NK-92 (cell line): Measurements from ENCODE around the gene PPM1B.
"Not testable (repeated sequence)": the region's sequence is repeated elsewhere in the genome, so short reads cannot be mapped to it uniquely, and the experiment has no call there.

Source experiments
- DNase-seq: peaks from one replicate; lab custom pipeline; 2025; ENCODE audit not compliant: unreplicated experiment; lab: John Stamatoyannopoulos, UW

PPM1B gene

DNA sequence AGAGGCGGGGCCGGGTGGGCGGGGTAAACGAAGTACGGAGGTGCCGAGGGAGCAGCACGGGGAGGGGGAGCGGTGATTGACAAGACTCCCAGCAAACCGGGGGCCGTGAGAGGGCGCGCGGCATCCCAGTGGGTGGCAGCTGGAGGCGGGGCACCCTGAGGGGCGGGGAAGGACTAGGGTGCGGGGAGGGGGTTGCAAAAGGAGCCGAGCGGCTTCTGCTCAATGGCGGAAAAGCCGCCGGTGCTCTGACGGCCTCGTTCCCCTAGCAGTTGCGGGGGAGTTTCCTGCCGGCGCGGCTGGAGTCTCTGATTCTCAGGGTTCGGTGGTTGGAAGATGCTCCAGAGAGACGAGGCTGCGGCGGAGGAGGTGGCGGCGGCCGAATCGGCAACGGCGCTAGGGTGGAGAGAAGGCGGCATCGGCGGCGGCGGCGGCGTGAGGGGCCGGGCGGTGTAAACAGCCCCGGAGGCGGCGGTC lies at the start of gene PPM1B:
Gene PPM1B, plus strand, starts transcription at position 195 of the 474 bp plus-strand sequence. CDS start 32,325 bp downstream, outside the sequence.
- DNase-seq, result peak; percentile 98

DNA sequence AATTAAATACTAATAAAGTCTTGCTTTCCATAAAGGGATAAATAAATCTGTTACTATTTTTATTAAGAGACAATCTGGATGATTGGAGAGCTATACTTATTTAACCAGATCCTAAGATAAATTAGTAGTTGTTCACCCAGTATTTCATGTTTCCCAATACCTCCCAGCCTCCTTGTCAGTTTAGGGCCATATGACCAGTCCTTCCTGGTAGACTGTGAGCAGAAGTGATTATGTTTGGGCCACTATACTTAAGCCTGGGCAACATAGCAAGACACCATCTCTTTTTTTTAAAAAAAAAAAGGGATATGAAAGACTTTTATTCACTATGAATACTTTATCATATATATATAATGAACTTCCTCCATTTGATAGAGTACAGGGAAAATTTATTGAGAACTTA lies 48.8 kb upstream of the PPM1B start:
- DNase-seq, result no peak

DNA sequence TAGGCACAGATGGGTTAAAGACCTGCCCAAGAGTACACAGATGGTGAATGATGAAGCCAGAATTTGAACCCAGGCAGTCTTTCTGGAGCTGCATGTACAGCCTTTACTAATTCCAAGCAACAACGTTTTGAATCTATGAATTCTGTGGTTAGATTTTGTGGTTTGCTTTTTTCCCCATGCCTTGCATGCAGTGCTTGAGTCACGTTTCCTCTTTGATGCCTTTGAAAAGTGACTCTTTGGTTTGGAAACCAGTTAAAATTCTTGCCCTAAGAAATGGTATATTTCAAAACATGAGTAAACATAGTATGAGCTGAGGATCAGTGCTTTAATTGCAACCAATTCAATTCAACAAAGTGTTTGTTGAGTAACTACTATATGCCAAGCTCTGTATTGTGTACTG lies 48.2 kb upstream of the PPM1B start:
- DNase-seq, result no peak

DNA sequence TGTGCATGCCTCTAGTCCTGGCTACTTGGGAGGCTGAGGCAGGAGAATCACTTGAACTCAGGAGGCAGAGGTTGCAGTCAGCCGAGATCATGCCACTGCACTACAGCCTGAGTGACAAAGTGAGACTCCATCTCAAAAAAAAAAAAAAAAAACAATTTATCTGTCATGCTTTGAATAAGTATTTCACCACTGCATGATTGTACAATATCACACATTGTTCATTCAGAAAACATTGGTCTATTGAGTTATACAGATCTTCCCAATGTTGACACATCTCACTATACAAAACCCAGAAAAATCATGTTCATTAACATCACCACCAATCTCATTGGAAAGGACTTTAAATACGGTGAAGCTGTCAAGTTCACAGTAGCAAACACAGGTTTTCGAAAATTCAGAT lies 46.8 kb upstream of the PPM1B start:
- DNase-seq, result no peak

DNA sequence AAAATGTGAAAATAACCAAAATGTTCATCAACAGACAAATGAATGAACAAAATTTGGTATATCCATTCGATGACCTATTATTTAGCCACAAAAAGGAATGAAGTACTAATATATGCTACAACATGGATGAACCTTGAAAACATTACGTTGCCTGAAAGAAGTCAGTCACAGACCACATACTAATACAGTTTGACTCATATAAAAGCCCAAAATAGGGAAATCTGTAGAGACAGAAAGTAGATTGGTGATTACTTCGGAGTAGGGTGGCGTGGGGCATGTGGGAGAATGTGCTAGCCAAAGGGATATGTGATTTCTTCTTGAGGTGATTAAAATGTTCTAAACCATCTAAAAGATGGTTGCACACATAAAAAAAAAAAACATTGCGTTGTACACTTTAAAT lies 44.2 kb upstream of the PPM1B start:
- DNase-seq, result no peak

DNA sequence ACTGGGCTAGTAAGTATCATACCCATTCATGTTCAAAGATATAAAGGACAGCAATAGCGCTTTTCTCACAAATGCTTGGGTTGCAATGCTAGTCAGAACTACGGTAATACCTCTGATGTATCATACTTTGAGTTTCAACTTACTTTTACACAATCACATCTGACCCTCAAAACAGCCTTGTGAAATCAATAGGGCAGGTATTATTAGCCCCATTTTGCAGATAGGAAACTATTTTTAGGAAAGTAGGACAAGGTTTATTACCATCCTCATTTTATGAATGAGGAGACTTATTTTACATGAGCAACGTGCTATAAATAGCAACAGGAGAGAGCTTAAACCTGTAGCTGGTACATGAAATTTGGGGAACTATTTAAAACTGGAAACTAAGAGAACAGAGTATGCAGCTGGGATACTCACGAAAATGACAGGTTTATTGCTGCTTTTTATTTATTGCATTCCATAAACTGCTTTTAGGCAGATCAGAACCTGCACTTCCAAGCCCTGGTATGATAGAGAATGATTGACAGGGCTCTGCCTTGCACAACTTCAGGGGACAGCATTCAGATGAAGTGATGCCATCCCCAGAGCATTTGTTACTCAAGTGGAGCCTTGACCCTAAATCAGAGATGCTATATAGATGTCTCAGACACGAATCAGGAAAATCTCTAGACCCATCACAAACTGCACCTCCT lies 42.4 kb upstream of the PPM1B start:
- no peak for DNase-seq

DNA sequence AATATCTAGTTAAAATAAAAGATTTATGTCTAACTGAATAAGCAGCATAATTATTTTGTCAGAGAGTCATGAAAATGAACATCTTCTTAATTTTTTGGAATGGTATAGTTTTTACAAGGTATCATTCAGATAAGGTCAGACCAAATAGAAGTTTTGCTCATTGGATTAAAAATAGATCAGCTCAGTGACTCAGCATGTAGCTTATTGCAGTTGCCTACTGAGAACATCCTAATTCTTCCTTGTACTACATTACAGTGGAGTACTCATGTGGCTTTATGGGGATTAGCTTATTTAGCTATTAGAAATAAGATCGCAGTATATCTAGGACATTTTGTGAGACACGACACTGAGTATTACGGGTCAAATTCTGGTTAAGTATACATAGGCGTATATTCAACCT lies 38.2 kb upstream of the PPM1B start:
- no peak for DNase-seq

DNA sequence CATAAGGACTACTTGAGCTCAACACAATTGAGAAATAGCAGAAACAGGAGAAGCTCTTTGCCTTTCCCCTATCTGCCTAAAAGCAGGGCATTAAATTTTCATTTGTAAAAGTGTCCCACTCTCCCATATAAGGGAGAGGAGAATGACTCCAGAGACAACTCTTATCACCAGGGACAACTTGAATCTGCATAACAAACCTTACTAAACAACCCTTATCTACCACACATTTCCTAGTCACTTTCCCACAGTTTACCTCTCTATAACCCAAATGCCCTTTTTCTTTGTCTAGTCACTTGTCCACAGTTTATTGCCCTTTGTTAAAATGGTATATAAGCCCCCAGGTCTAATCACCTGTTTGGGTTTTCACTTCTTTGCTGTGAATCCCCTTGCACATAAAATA lies 37.5 kb upstream of the PPM1B start:
- no peak for DNase-seq

DNA sequence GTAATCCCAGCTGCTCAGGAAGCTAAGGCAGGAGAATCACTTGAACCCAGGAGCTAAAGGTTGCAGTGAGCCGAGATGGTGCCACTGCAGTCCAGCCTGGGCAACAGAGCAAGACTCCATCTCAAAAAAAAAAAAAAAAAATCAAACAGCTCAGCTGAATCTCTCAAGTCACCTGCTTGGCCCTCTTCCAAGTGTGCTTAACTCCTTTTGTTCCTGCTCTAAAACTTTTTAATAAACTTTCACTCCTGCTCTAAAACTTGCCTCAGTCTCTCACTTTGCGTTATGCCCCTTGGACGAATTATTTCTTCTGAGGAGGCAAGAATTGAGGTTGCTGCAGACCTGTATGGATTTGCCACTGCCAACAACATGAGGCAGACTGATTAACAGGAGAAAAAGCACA lies 35.1 kb upstream of the PPM1B start:
- DNase-seq, result not testable (repeated sequence)

DNA sequence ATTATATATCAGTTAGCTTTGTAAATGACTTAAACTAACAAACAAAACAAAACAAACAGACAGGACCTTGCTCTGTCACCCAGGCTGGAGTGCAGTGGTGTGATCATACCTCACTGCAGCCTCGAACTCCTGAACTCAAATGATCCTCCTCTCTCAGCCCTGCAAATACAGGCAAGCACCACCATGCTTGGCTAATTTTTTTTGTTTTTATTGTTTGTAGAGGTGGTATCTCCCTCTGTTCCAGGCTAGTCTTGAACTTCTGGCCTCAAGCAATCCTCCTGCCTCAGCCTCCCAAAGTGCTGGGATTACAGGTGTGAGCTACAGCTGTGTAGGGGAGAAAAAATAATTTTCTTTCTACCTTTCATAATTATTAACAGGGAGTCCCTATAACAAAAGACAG lies 33.8 kb upstream of the PPM1B start:
- DNase-seq, result no peak

DNA sequence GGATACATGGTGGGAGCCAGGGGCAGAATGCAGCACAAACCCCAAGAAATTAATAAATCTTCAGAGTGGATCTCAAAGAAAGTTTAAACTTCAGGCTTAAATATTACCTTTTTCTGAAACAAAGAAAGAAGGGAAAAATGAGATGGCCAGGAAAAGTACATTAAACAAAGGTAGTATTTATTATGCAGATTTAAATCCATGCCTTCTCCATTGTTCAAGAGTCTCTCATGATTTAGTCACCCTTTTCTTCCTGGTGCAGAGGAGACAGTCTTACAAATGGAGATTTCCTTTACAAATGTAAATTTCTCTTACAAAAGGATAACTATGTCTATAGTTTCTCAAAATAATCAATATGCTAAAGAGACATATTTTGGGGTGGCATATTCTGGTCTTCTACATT lies 33.4 kb upstream of the PPM1B start:
- no peak for DNase-seq

DNA sequence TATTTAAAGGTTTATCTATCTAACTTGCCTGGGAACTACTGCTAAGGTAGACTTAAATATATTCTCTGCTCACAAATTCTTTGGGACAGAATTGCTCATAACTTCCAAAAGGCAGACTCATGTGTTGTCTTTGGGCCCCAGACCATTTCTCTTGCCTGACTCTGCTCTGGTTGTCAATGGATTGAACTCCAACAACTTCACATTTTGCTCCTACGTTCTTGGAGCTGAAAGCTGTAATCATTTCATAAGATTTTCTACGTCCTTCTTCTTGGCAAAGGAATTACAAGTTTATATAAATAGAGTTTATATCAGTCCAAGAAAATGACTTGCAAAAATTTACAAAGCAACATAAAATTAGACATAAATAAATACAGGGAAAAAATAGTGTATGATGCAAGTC lies 32.9 kb upstream of the PPM1B start:
- DNase-seq, result no peak

DNA sequence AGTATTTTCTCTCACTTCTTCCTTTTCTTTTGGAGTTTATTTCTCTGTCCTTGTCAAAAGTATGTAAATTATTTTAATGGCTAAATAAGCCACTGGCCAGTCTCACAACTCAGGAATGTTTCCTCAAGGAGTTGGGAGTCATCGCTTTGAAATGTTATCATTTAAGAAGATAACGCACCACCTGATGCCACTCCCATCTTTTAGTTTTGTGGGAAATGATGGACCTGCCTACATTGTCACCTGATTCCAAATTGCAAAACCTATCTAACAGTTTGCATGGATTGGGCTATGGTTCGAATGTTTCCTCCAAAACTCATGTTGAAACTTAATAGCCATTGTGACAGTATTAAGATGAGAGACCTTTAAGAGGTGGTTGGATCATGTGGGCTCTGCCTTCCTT lies 32.4 kb upstream of the PPM1B start:
- no peak for DNase-seq

DNA sequence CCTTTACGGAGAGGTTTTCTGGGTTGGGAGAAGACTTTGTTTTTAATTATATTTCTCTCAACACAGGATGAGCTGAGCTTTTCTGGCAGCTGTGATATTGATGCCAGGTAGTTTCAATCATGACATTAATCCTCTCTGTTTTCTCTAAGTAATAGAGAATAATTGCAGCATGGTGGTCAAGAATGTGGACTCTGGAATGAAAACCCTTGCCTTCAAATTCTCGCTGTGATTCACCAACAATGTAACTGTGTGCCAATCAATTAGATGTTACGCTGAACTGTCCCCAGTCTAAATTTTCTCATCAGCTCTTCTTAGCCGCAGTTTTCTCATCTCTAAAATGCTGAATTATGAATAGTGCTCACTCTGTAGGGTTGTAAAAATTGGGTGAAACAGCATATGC lies 31.6 kb upstream of the PPM1B start:
- no peak for DNase-seq

DNA sequence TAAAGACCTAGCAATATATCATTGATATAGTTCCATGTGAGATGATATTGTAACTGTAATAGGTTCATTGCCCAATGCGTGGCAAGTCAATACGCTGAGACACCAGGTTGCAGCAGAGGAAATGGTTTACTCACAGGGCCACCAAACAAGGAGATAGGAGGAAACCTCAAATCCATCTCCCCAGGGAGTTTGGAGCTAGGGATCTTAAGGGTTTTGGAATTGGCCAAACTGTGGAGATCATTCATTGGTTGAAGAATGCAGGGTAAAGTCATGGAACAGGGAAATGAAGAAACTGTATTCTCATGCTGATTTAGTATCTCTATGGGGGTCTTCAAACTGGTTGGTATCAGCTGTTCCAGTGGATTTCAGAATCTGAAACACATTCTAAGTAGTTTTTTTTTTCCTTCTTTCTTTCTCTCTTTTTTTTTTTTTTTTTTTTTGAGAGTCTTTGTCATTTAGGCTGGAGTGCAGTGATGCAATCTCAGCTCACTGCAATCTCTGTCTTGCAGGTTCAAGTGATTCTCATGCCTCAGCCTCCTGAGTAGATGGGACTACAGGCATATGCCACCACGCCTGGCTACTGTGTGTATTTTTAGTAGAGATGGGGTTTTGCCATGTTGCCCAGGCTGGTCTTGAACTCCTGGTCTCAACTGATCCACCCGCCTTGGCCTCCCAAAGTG lies 30.7 kb upstream of the PPM1B start:
- DNase-seq, result no peak

DNA sequence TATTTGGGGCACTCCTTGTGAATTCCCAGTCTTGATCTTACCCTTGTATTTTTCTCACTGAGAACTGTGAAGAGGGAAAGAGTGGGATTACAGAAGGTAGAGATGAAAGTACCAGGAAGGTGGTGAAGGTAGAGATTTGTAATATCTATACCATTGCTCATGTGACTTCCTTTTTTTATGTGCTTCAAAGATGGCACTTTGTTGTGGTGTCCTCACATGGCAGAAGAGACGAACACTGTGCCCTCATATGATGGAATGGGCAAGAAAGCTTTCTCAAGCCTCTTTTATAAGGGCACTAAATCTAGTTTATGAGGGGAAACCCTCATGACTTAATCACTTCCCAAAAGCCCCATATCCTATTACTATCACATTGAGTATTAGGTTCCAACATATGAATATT lies 28.9 kb upstream of the PPM1B start:
- DNase-seq, result no peak

DNA sequence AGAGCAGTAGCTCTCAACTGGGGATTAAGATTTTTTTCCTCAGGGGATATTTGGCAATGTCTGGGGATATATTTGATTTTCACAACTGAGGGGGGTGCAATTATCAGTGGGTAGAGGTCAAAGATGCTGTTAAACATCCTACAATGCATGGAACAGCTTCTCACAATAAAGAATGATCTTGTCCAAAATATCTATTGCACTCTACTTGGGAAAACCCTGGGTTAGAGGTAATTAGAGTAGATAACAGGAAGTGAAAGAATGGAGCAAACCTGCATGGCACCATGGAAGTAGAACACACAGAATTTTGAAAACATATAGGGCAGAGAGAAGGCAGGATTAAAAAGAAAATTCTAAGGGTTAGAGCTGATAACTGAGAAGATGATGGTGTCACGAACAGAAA lies 26.4 kb upstream of the PPM1B start:
- DNase-seq, result no peak

DNA sequence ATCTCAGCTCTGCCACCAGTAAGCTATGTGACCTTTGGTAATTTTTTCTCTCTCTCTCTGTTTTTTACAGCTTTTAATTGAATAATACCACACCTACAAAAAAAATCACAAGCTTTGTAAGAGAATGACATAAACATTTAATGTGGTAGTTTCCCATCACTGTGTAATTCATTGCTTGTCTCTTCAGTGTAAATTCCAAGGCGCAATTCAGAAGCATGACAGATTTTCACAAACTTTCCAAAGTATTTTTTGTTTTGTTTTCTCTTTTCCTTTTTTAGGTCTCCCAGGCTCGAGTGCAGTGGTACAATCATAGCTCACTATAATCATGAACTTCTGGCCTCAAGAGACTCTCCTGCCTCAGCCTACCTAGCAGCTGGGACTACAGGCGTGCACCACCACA lies 25.0 kb upstream of the PPM1B start:
- DNase-seq, result no peak

DNA sequence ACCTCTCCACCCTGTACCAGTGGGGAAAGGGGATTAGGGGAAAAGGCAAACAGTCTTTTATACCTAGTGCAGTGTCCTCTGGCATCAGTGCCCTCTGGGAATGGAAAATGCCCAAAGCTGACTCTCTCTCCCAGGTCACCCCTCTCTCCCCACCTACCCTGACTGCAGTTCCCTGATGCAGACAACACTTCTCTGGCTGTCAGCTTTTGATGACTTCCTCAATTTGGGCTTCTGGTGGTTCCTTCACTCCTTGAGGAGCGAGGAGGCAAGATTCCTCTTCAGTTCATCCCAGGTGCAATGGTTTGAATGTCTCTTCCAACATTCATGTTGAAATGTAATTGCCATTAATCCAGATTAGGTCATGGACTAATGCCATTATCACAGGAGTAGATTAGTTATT lies 19.7 kb upstream of the PPM1B start:
- DNase-seq, result no peak

DNA sequence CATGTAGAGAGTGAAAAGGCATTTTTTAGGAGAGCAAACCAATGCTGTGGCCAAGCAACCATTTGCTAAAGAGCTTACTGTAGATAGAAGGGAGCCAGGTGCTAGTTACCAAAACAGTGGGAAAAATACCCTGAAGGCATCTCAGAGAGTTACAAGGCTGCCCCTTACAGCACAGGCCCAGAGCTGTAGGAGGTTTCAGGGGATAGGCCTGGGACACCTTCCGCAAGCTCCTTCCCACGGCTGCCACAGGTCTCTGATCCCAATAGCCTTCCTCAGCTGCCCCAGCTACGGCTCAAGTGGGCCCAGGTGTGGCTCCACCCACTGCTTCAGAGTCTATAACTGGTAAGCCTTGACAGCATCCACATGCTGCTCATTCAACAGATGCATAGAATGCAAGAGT lies 18.2 kb upstream of the PPM1B start:
- no peak for DNase-seq

DNA sequence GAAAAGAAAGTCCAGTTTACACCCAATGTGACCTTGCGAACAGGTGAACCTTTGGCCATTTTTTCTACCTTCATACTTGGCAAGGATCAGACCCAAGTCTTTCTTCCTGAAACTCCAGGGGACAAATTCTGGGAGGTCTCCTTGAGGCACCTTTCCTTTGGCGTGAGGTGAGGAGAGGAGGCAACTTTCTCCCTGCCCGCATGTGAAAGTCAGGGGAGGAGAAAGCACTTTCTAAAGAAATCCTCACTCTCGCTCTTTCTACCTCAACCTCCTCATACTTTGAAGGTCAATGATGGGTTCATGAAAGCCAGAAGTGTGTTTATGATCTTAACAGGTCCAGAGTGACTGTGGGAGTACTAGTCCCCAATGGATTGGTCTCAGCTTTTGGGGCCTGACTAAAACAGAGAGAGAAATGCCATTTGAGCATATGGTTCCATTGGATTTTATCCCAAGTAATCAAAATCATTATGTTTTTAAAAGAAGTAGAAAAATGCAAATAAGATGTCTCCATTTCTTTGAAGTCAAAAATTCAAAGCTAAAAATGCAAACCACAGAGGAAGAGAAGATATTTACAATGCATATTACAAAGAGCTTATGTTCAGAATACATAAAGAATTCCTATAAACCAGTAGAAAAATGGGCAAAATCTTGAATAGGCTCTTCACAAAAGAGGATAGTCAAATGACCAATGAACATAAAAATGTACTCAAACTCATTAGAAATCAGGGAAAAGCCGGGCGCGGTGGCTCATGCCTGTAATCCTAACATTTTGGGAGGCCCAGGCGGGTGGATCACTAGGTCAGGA lies 15.6 kb upstream of the PPM1B start:
- no peak for DNase-seq
